K562 (cell line): ENCODE measurements around the gene B3GALNT2. TPM values are rescaled to one million over a fixed set of nuclear protein-coding genes. Genes with fewer than 3 reads are reported as not detected.

Experiments used
- ATAC-seq: fragments of 200-7000 bp; cut with Tn5 transposase; 3 replicates; pipeline ENCODE4 v1.9.1; 2020; ENCODE audit warnings: moderate library complexity
- BruUV-seq: library from RNA; stranded (reverse); fragments of 400-500 nt; replicated peaks from 2 replicates; lab custom pipeline; 2021; lab: Mats Ljungman, UMichigan
- CTCF ChIA-PET: fragments of 300-600 bp; formaldehyde crosslinking; extraction: SDS; loops from one replicate; lab custom pipeline; 2021; ENCODE audit warnings: low intra/inter-chr PET ratio; lab: Yijun Ruan, JAX
- POLR2A ChIA-PET: fragments of 300-600, 350-650 bp; sonication (Branson Sonifier 250); formaldehyde crosslinking; extraction: SDS; loops from one replicate; lab custom pipeline; 2021; ENCODE audit warnings: antibody characterized with exemption, inconsistent platforms; lab: Yijun Ruan, JAX
- DNase-seq, 4 experiments: peaks; one replicate each; pipeline versions ENCODE4 v3.0.0 to v3.0.0-alpha.2; 2011 to 2018; ENCODE audit warnings: low spot score in 3 of 4, mixed read lengths in 3 of 4; ENCODE audit errors: extremely low read depth in 1 of 4
- FAIRE-seq: peaks from 2 replicates; lab custom pipeline; 2011; peaks lifted over from hg19 to GRCh38; lab: Jason Lieb, UNC
- H2AFZ ChIP-seq: 2 replicates; pipeline ENCODE4 v1.6.0; 2011; ENCODE audit warnings: low read depth, low read length, control low read depth, inconsistent platforms
- H3K27ac ChIP-seq: fragments of 200-600 bp; 3 replicates; pipeline ENCODE4 v1.8.0; 2011; ENCODE audit warnings: low read depth, mild to moderate bottlenecking, control low read depth, inconsistent platforms, low read length, moderate library complexity, mixed read lengths; ENCODE audit errors: extremely low read depth
- H3K27me3 ChIP-seq, 2 experiments: fragments of 300-600 bp in 1 of 2; 2 replicates in 1 of 2; 3 replicates in 1 of 2; pipeline versions ENCODE4 v1.6.0 to v1.8.0; 2011; ENCODE audit warnings: inconsistent platforms in 2 of 2, low read length in 2 of 2, mild to moderate bottlenecking in 1 of 2, mixed read lengths in 1 of 2, moderate library complexity in 1 of 2; ENCODE audit not compliant: control insufficient read depth in 2 of 2, insufficient read depth in 2 of 2
- H3K36me3 ChIP-seq: fragments of 300-600 bp; 3 replicates; pipeline ENCODE4 v1.8.0; 2011; ENCODE audit warnings: mild to moderate bottlenecking, low read length, inconsistent platforms; ENCODE audit not compliant: control insufficient read depth, insufficient read depth
- H3K4me1 ChIP-seq, 2 experiments: fragments of 200-600 bp in 1 of 2; replicated peaks in 1 of 2; 2 replicates in 1 of 2; 3 replicates in 1 of 2; pipeline versions ENCODE4 v1.5.1 to v1.8.0; 2011; ENCODE audit warnings: inconsistent platforms in 2 of 2, low read length in 2 of 2, mild to moderate bottlenecking in 1 of 2, mixed read lengths in 1 of 2, moderate library complexity in 1 of 2; ENCODE audit not compliant: control insufficient read depth in 2 of 2, insufficient read depth in 2 of 2
- H3K4me2 ChIP-seq: 2 replicates; pipeline ENCODE4 v1.6.1; 2011; ENCODE audit warnings: low read length, control low read depth, inconsistent platforms, mixed read lengths; ENCODE audit not compliant: insufficient read depth
- H3K4me3 ChIP-seq: fragments of 200-600 bp; sonication (generic), shearing (Covaris generic); 2 replicates; pipeline ENCODE4 v1.5.1; 2016; ENCODE audit warnings: control low read depth, inconsistent platforms
- H3K79me2 ChIP-seq: fragments of 200-600 bp; 3 replicates; pipeline ENCODE4 v1.8.0; 2011; ENCODE audit warnings: low read length, inconsistent platforms; ENCODE audit not compliant: control insufficient read depth, insufficient read depth
- H3K9ac ChIP-seq, 2 experiments: 2 replicates each; pipeline versions ENCODE4 v1.6.0 to v1.6.1; 2011; ENCODE audit warnings: low read depth in 2 of 2, low read length in 2 of 2, control low read depth in 1 of 2, inconsistent platforms in 1 of 2, mild to moderate bottlenecking in 1 of 2, mixed read lengths in 1 of 2; ENCODE audit not compliant: insufficient read depth in 1 of 2
- H3K9me1 ChIP-seq: one replicate; pipeline ENCODE4 v1.6.0; 2011; ENCODE audit warnings: inconsistent platforms, mild to moderate bottlenecking, low read length, moderate library complexity; ENCODE audit not compliant: control insufficient read depth, insufficient read depth
- H3K9me3 ChIP-seq: replicated peaks from 2 replicates; pipeline ENCODE4 v1.5.1; 2011; ENCODE audit warnings: low read depth, low read length, inconsistent platforms; ENCODE audit not compliant: control insufficient read depth, insufficient read depth
- H4K20me1 ChIP-seq: replicated peaks from 2 replicates; pipeline ENCODE4 v1.6.1; 2011; ENCODE audit warnings: low read length, inconsistent platforms, mixed read lengths; ENCODE audit not compliant: control insufficient read depth, insufficient read depth
- CREBBP ChIP-seq: IDR thresholded peaks from one replicate; pipeline ENCODE4 v1.6.1; 2012; ENCODE audit warnings: low read depth, mild to moderate bottlenecking, control low read depth, inconsistent platforms, low read length
- IFI16 ChIP-seq: fragments of 250-450 bp; sonication (Bioruptor Pico); IDR thresholded peaks from 2 replicates; pipeline ENCODE4 v2.1.2; 2022; ENCODE audit warnings: mild to moderate bottlenecking, inconsistent platforms
- NFIX ChIP-seq: fragments of 250-450 bp; sonication (Bioruptor Pico); IDR thresholded peaks from 2 replicates; pipeline ENCODE4 v1.4.0; 2020; ENCODE audit warnings: low read depth, mild to moderate bottlenecking, moderate library complexity
- PRMT5 ChIP-seq: sonication (generic); formaldehyde crosslinking; IDR thresholded peaks from 2 replicates; pipeline ENCODE4 v1.5.0; 2020; ENCODE audit warnings: missing genetic modification reagents
- RBM25 ChIP-seq: fragments of 200-400 bp; formaldehyde crosslinking; IDR thresholded peaks from 2 replicates; pipeline ENCODE4 v1.6.1; 2018; ENCODE audit warnings: low read length, low read depth, moderate library complexity; ENCODE audit not compliant: severe bottlenecking
- ZNF785 ChIP-seq: fragments of 250-450 bp; sonication (Bioruptor Pico); IDR thresholded peaks from 2 replicates; pipeline ENCODE4 v1.4.0; 2020; ENCODE audit warnings: mild to moderate bottlenecking
- ZZZ3 ChIP-seq: fragments of 450-650 bp; IDR thresholded peaks from 2 replicates; pipeline ENCODE4 v1.6.1; 2016; ENCODE audit warnings: antibody characterized with exemption, mild to moderate bottlenecking, moderate library complexity
- WGBS: fragments of 100-300 bp; shearing (Covaris generic); methylation state at CpG from one replicate; pipeline ENCODE4 v1.1.6; 2016; ENCODE audit warnings: low coverage, mixed read lengths; ENCODE audit not compliant: insufficient coverage; ENCODE audit errors: missing lambda C conversion rate; 5-methylcytosine and 5-hydroxymethylcytosine counted together
- in situ Hi-C: fragments of 300-500 bp; cut with MboI; formaldehyde crosslinking; loops from 4 replicates; pipeline ENCODE4 v1.15.0; 2018; ENCODE audit warnings: inconsistent platforms, mixed read lengths
- intact Hi-C: fragments of 100-400 bp; cut with micrococcal nuclease; formaldehyde crosslinking; loops from 2 replicates; pipeline ENCODE4 v1.14.2; 2022
- polyA plus RNA-seq, 8 experiments: library from polyadenylated mRNA; depleted of rRNA in 4 of 8; stranded (reverse) in 5 of 8; unstranded in 3 of 8; fragments of >200 nt; fragmentation: Nextera tagmentation in 2 of 8; fragmentation: Illumina TruSeq in 1 of 8; extraction: Ambion mirVana in 2 of 8; extraction: Trizol in 1 of 8; gene quantifications; 2 replicates each; pipeline versions ENCODE4 v1.2.1 to v1.2.3, GENCODE V29; 2011 to 2014; ENCODE audit warnings: inconsistent platforms in 1 of 8, missing spikeins in 1 of 8
- total RNA-seq, 7 experiments: library from RNA; depleted of rRNA in 6 of 7; stranded (reverse); fragments of >200 nt in 6 of 7; fragmentation: Illumina TruSeq in 2 of 7; extraction: Trizol in 2 of 7; gene quantifications; 2 replicates each; pipeline versions ENCODE4 v1.2.1 to v1.2.3, GENCODE V29; 2011 to 2021; ENCODE audit warnings: low replicate concordance in 1 of 7
- TF ChIP-seq, protein P1 (sequence below): fragments of 250-450 bp; sonication (Bioruptor Pico); IDR thresholded peaks from 2 replicates; pipeline ENCODE4 v1.8.0; 2021; ENCODE audit warnings: mild to moderate bottlenecking, moderate library complexity

B3GALNT2 gene
- total and polyA plus RNA-seq, 9 of the 15 experiments (the other 6 are each of a cell fraction or from before 2014, with no cell fraction given), result 2.0 to 31.7 (median 22.9) TPM

DNA sequence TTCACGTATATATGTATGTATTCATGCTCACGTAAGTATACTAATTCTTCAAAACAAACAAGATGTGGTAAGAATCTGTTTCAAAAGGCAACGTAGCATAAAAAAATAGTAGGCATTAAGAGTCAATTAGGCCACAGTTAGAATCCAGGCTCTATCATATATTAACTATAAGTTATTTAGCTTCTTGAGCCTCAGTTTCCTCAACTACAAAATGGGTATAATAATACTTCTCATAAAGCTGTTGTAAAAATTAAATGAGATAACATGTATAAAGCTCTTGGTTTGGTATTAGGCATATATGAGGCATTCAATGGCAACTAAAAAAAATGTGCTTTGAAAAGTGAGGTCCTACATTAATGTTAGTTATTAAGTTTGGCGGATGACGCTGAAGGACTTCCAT is 9.2 kb downstream of the B3GALNT2 start:
- no peaks in the 10 kb centered on the region for H3K9me3 ChIP-seq
- peaks cover 32% of the 10 kb centered on the region for H3K79me2 ChIP-seq
- H3K4me1 ChIP-seq, result peaks cover under 1 to 6% of the 10 kb centered on the region in 2 experiments; a peak in 2 of 5 replicates
- no peaks in the 10 kb centered on the region for H3K9me1 ChIP-seq
- CTCF ChIA-PET, result no interaction called here
- WGBS, result 95% methylated on average over 5 of the region's 5 CpGs
- FAIRE-seq (no peak), ATAC-seq (no peak), DNase-seq (no peak)
- peaks cover 55% of the 10 kb centered on the region for H3K36me3 ChIP-seq
- POLR2A ChIA-PET, result interaction anchor here (0.6 to 4.2 kb wide), 3 partner anchors 9 to 94 kb away, joined by 3 to 29 read pairs (median 3); partner anchors contain the start of gene B3GALNT2
- H3K4me2 ChIP-seq, result no peak overlapping the region
- intact Hi-C loops, result no loop called here
- in situ Hi-C loops, result no loop called here
- H2AFZ ChIP-seq, result no peak overlapping the region
- no peak overlapping the region for H3K9ac ChIP-seq
- no TSS peak for BruUV-seq
- H3K27me3 ChIP-seq, result no peaks in the 10 kb centered on the region
- H3K27ac ChIP-seq, result no peak overlapping the region
- H4K20me1 ChIP-seq, result no peaks in the 10 kb centered on the region
- H3K4me3 ChIP-seq, result no peak overlapping the region
- TF ChIP-seq NFIX (CRISPR knock-in tag) (peak; percentile 59; the same call in 1 of the 2 replicates), IFI16 (CRISPR knock-in tag) (no peak), RBM25 (peak; percentile 95)

DNA sequence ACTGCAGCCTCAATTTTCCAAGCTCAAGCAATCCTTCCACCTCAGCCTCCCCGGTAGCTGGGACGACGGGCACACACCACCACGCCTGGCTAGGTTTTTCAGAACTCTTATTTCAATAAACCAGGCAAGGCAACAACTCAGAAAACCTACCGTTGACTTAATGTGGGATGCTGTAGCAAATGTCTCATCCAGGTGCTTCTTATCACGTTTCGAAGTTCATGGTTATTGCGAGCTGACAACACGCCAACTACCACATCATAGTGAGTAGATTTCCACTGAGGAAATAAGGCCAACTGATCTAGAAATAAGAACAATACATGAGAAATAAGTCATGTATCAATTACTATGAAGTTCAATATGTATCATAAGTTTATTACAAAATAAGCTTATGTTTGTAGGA is 9.7 kb downstream of the B3GALNT2 start:
- in situ Hi-C loops (no loop called here), intact Hi-C loops (no loop called here)
- ATAC-seq (no peak), DNase-seq (no peak), FAIRE-seq (no peak)
- BruUV-seq, result no TSS peak
- Histone ChIP-seq H3K4me1 (peaks cover 0 to 6% of the 10 kb centered on the region in 2 experiments; a peak in 2 of 5 replicates), H3K79me2 (peaks cover 27% of the 10 kb centered on the region), H3K9me1 (no peaks in the 10 kb centered on the region), H3K27me3 (no peaks in the 10 kb centered on the region), H3K36me3 (peaks cover 59% of the 10 kb centered on the region), H3K4me2 (no peak overlapping the region), H3K4me3 (no peak overlapping the region), H3K9me3 (no peaks in the 10 kb centered on the region), H3K27ac (no peak overlapping the region), H2AFZ (no peak overlapping the region), H3K9ac (no peak overlapping the region), H4K20me1 (no peaks in the 10 kb centered on the region)
- CTCF ChIA-PET, result no interaction called here
- whole genome bisulfite sequencing, result 95% methylated on average over 9 of the region's 9 CpGs
- TF ChIP-seq, protein P1, sequence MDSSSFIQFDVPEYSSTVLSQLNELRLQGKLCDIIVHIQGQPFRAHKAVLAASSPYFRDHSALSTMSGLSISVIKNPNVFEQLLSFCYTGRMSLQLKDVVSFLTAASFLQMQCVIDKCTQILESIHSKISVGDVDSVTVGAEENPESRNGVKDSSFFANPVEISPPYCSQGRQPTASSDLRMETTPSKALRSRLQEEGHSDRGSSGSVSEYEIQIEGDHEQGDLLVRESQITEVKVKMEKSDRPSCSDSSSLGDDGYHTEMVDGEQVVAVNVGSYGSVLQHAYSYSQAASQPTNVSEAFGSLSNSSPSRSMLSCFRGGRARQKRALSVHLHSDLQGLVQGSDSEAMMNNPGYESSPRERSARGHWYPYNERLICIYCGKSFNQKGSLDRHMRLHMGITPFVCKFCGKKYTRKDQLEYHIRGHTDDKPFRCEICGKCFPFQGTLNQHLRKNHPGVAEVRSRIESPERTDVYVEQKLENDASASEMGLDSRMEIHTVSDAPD, result no peak
- no peak for TF ChIP-seq ZNF785
- TF ChIP-seq CREBBP, result no peak
- no peak for TF ChIP-seq ZZZ3
- TF ChIP-seq PRMT5 (CRISPR knock-in tag), result no peak
- POLR2A ChIA-PET, result interaction anchor here (0.6 to 4.2 kb wide), 2 partner anchors 9 to 72 kb away, joined by 3 to 29 read pairs; partner anchors contain the start of gene B3GALNT2
